Measurements from ENCODE around the gene AGBL1.

DNA sequence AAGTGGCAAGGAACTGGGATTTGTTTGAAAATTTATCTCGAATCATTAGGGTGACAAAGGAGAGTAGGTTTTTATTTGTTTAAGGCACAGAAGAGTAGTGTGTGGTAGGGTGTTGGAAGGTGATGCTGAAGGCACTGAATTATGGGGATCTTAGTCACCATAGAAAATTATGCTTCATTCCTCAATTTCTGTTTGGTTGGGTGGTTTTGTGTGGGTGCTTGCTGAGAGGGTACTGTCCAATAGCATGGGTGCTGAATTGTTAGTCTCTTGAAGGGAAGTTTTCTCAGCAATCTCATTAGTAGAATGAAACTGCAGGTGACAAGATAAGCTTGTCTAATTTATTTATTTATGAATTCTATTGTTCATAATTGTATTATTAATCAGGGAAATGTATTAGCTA, 610.9 kb downstream of the AGBL1 start:
- TF ChIP-seq EZH2 (IDR thresholded peaks at IDR 0.05; ENCODE audit: insufficient read depth, poor library complexity, severe bottlenecking) (no peak), EZH2phosphoT487 (IDR thresholded peaks at IDR 0.05; ENCODE audit: insufficient read depth, low read depth) (no peak)

Measured in GM23248 (cell line).